GM11168 (cell line): Measurements from ENCODE around the gene SSTR5.
"Not testable (repeated sequence)": the region's sequence is repeated elsewhere in the genome, so short reads cannot be mapped to it uniquely, and the experiment has no call there.

Experiments used
- in situ Hi-C: fragments of 300-500 bp; cut with MboI; formaldehyde crosslinking; loops from one replicate; pipeline ENCODE4 v1.12.0; 2022; ENCODE audit warnings: low sequenced_read_pairs; ENCODE audit not compliant: unreplicated experiment

SSTR5 gene

GRCh38 chr16:1089439-1089821 is 16.9 kb downstream of the SSTR5 start:
- in situ Hi-C loops: no loop called here

DNA sequence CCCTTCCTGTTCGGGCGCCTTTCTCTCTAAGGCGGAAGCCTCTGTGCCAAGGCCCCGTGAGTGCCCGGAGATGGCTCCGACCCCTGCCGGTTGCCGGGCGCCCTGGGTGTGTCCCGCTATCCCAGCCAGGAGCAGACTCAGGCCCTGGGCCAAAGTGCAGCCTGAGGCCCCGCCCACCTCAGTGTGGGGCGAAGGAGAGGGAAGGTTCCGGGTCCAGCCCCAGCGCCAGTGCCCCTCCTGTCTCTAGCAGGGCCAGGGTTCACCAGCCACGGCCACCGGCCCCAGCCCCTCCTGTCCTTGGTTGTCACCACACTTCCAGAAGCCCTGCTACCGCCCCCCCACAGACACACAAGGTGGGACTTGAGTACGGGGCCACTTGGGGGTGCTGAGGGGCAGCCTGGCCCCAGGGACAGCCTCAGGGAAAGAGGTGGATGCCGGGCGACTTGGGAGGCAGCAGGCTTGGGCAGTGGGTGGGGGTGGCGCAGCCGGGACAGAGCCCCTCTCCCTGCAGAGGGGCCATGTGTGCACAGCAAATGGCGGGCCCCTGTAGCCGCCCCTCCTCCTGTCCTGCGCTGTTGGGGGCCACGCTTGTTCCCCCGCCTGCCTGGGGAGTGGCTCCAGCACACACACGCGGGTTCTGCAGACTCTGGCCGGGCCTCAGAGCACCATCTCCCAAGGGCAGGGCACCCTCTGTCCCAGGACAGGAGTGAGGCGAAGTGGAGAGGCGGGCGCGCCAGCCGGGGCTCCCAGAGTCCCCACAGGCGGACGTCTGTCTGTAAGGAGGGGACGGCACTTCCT is 17.5 kb downstream of the SSTR5 start:
- in situ Hi-C loops: no loop called here

DNA sequence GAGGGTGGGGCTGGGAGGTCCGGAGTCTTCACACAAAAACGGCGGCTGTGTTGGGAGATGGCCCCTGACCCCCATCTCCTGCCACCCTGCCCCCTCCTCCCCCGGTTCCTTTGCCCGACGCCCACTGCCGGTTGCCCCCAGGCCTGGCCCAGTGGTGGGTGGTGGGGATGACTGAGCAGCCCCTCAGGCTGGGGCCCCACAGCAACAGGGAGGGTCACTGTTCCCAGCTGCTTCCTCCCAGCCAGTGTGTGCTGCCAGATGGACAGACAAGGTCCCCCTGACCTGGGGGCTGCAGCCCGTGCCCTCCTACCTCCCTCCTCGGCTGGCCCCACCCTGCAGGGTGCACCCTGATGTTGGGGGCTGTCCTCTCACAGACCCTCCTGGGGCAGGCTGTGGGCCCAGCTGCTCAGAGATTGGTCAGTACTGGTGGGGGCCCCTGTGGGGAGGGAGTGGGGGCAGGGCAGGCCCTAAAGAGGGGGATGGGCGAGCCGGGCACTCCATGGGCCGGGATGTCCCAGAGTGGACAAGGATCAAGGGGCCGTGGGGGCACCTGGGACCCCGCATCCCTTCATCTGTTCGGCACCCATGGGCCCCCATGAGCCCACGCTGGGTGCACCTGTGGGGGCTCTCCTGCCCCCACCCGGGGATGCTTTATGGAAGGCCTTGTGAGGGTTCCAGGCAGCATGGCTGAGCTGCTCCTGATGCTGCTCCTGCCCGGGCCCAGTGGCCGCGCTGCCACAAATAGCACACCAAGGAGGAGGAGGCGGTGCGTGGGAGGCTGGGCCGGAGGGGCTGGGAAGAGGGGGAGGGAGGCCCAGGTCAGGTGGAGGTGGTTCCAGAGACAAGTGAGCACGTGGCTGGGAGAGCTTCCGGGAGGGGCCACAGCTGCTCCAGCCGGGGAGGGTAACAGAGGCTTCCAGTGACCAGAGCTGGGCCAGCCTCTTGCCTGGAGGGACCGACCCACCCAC is 18.4 kb downstream of the SSTR5 start:
- in situ Hi-C loops: no loop called here

- in situ Hi-C loops: no loop called here
Observed at GRCh38 chr16:1091992-1092552, 19.5 kb downstream of the SSTR5 start.

DNA sequence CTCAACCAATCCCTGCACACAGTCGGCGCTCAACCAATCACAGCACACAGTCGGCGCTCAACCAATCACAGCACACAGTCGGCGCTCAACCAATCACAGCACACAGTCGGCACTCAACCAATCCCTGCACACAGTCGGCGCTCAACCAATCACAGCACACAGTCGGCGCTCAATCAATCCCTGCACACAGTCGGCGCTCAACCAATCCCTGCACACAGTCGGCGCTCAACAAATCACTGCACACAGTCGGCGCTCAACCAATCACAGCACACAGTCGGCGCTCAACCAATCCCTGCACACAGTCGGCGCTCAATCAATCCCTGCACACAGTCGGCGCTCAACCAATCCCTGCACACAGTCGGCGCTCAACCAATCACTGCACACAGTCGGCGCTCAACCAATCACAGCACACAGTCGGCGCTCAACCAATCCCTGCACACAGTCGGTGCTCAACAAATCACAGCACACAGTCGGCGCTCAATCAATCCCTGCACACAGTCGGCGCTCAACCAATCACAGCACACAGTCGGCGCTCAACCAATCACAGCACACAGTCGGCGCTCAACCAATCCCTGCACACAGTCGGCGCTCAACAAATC is 20.2 kb downstream of the SSTR5 start:
- in situ Hi-C loops: not testable (repeated sequence)

DNA sequence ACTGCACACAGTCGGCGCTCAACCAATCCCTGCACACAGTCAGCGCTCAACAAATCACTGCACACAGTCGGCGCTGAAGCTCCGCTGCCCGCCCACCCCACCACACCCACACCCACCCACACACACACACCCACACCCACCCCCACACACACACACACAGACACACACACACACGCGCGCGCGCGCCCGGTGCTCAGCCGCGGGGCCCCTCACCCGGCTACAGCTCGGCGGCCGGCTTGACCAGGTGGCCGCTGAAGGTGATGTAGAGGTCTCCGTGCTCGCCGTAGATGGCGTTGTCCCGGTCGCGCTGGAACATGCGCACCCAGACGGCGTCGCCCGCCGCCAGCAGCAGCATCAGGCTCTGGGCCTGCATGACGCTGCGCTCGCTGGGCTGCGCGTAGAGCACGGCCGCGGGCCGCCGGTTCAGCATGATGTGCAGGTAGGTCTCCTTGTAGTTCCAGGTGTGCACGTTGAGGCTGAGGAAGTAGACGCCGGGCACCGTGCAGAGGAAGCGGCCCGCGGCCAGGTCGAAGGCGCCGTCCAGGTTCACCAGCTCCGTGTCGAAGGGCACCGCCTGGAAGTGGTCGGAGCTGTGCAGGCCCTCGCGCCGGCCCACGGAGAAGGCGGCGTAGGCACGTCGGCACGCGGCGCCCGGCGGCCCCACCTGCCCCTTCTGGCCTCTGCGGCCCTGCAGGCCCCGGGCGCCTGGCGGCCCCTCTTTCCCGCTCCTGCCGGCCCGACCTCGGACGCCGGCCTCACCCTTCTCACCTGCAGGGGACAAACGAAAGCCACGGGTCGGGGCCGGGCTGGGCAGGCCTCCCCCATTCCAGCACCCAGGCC is 21.0 kb downstream of the SSTR5 start:
- in situ Hi-C loops: no loop called here

GRCh38 chr16:1094124-1094479 is 21.6 kb downstream of the SSTR5 start:
- in situ Hi-C loops: no loop called here

- in situ Hi-C loops: no loop called here
Observed at GRCh38 chr16:1094601-1095449, 22.3 kb downstream of the SSTR5 start.

- in situ Hi-C loops: no loop called here
Observed at GRCh38 chr16:1095450-1096168, 23.1 kb downstream of the SSTR5 start.

DNA sequence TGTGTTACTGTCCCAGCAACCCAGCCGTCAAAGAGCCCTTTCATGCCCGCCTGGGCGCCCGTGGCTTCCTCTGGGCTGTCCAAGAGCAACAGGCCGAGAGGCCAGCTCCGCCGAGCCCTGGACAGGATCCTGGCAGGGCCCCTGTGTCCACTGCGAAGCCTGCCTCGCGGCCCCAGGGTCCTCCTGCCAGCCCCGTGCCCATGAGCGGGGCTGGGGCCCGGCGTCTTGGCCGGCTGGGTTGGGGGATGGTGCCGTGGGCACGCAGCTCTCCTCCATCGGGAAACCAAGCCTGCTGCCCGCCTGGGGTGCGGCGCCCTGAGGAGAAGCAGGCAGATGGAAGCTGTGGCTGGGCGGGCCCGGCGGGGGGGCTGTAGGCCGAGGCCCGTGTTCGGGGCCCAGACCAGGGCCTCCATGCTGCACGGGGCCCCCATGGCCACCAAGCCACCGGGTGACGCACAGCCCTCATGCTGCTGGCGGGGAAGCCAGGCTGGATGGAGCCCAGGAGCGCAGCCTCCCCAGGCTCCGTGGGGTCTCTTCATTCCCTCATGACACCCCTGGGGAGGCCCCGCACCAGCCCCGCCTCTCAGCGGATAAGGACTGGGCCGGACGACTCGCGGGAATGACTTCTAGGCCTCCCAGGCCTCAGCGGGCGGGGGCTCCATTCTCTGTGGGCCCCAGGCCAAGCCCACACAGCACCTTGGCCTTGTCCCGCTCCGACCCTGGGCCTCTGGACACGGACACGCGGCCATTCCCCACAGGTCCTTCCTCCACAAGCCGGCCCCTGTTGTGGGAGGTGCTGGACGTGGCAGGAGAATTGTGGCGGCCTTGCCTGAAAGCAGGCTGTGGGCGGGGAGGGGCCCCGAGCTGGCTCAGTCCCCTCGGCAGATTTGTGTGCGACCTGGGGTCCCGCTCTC is 23.9 kb downstream of the SSTR5 start, which contains the start of gene C1QTNF8:
Gene C1QTNF8, minus strand, starts transcription at position 76 of the 914 bp plus-strand sequence. CDS start 1,322 bp downstream, outside the sequence.
- in situ Hi-C loops: no loop called here

DNA sequence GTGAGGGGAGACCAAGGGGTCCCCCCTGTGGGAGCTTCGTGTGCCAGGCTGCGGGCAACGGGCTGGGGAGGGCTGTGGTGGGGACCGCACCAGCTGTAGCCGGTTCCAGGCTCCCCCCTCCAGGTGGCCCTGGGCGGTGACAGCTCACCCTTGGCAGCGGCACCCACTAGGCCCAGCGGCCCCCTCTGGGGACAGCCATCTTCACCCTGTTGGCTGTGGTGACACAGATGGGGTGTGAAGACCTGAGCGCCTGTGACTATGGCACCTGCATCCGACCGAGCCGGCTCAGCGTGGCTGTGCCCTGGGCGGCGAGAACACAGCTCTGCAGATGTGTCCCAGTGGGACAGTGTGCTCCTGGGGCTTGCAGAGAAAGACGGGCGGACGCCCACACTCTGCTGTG is 24.6 kb downstream of the SSTR5 start:
- in situ Hi-C loops: no loop called here

- in situ Hi-C loops: no loop called here
Observed at GRCh38 chr16:1097800-1098199, 25.3 kb downstream of the SSTR5 start.

GRCh38 chr16:1098266-1098991 is 25.9 kb downstream of the SSTR5 start:
- in situ Hi-C loops: no loop called here

- in situ Hi-C loops: no loop called here
Observed at GRCh38 chr16:1099189-1100083, 26.9 kb downstream of the SSTR5 start.

DNA sequence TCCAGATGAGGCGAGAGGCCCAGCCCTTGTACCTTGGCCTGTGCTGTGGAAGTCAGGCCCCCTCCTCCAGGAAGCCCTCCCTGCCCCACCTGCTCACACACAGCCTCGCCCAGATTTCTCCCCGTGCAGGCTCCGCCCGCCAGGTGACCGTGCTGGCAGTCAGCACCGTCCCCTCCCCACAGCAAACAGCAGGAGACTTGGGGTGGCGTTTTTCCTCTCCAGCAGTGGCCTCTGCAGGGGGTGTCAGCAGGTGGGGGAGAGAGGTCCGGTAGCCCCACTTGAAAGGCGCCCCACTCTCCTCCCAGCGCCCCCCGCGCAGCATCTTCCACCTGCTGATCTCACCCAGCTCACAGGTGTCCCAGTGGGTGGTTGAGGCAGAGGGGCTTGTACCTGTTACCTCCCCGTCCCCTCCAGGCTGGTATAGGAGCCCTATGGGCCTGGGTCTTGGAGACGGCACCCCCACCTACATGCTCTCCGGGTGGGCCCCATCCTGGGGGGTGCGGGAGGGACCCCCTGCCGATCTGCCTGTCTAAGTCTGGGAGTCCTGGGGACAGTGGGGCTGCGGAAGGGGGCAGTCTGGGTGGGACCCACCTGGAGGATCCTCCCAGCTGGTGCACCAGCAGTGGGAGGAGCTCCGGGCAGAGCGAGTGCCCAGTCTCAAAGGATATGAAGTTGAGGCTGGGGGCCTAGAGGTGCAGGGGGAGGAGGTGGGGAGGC is 27.7 kb downstream of the SSTR5 start:
- in situ Hi-C loops: no loop called here
